ENCODE results near the gene CACNA2D3. TPM values are rescaled to one million over a fixed set of nuclear protein-coding genes. Genes with fewer than 3 reads are reported as not detected.

Gene CACNA2D3
- total RNA-seq, 2 experiments from 2014 or later: not detected

- Histone ChIP-seq H3K4me1 (ENCODE audit: insufficient read depth, low read length, poor library complexity, severe bottlenecking) (no peaks in the 10 kb centered on the region), H3K27ac (ENCODE audit: low read depth, low read length, poor library complexity, severe bottlenecking) (no peak within 1 kb of the TSS), H3K79me2 (ENCODE audit: insufficient read depth, low read depth, low read length) (no peaks in the 10 kb centered on the region), H3K4me3 (ENCODE audit: low read depth, low read length, poor library complexity, severe bottlenecking) (no peak within 1 kb of the TSS), H3K9me3 (ENCODE audit: low read length) (no peaks in the 10 kb centered on the region), H2AFZ (ENCODE audit: low read length) (no peak within 1 kb of the TSS), H3K4me2 (ENCODE audit: low read length) (no peak within 1 kb of the TSS), H4K20me1 (ENCODE audit: insufficient read depth, low read length) (no peaks in the 10 kb centered on the region), H3K36me3 (ENCODE audit: insufficient read depth, low read length) (no peaks in the 10 kb centered on the region), H3K9me2 (ENCODE audit: insufficient read depth, low read length) (no peaks in the 10 kb centered on the region)
- CTCF ChIA-PET (ENCODE audit: unreplicated experiment): no interaction called here
- DNase-seq (ENCODE audit: low spot score): no peak
- BruUV-seq (replicated peaks): no TSS peak
- intact Hi-C loops (cut with micrococcal nuclease; ENCODE audit: unreplicated experiment): no loop called here
- no peak for TF ChIP-seq CTCF (conservative IDR thresholded peaks at IDR 0.05; ENCODE audit: low read length)
- TF ChIP-seq EZH2phosphoT487 (IDR thresholded peaks at IDR 0.05; ENCODE audit: borderline replicate concordance, low read depth, low read length): no peak
- POLR2A ChIA-PET: no interaction called here
Measured at GRCh38 chr3:54928046-54928770, 805.9 kb downstream of the CACNA2D3 start, which contains the start of gene LRTM1. Gene LRTM1, minus strand, starts transcription at chr3:54928059. Its CDS starts 148 bp downstream, at chr3:54927911.

GRCh38 chr3:54931182-54931581 lies 808.8 kb downstream of the CACNA2D3 start:
- H3K9me2 ChIP-seq (ENCODE audit: insufficient read depth, low read length): no peaks in the 10 kb centered on the region
- H2AFZ ChIP-seq (ENCODE audit: low read length): no peak overlapping the region
- no peaks in the 10 kb centered on the region for H4K20me1 ChIP-seq (ENCODE audit: insufficient read depth, low read length)
- no peak overlapping the region for H3K4me2 ChIP-seq (ENCODE audit: low read length)
- POLR2A ChIA-PET: no interaction called here
- no peaks in the 10 kb centered on the region for H3K4me1 ChIP-seq (ENCODE audit: insufficient read depth, low read length, poor library complexity, severe bottlenecking)
- intact Hi-C loops (cut with micrococcal nuclease; ENCODE audit: unreplicated experiment): no loop called here
- no peaks in the 10 kb centered on the region for H3K79me2 ChIP-seq (ENCODE audit: insufficient read depth, low read depth, low read length)
- TF ChIP-seq CTCF (conservative IDR thresholded peaks at IDR 0.05; ENCODE audit: low read length) (no peak), EZH2phosphoT487 (IDR thresholded peaks at IDR 0.05; ENCODE audit: borderline replicate concordance, low read depth, low read length) (no peak)
- no TSS peak for BruUV-seq (replicated peaks)
- DNase-seq (ENCODE audit: low spot score): no peak
- CTCF ChIA-PET (ENCODE audit: unreplicated experiment): no interaction called here
- H3K9me3 ChIP-seq (ENCODE audit: low read length): no peaks in the 10 kb centered on the region
- H3K27ac ChIP-seq (ENCODE audit: low read depth, low read length, poor library complexity, severe bottlenecking): no peak overlapping the region
- no peak overlapping the region for H3K4me3 ChIP-seq (ENCODE audit: low read depth, low read length, poor library complexity, severe bottlenecking)
- no peaks in the 10 kb centered on the region for H3K36me3 ChIP-seq (ENCODE audit: insufficient read depth, low read length)

- DNase-seq (ENCODE audit: low spot score): no peak
- no TSS peak for BruUV-seq (replicated peaks)
- H3K9me2 ChIP-seq (ENCODE audit: insufficient read depth, low read length): no peaks in the 10 kb centered on the region
- H3K36me3 ChIP-seq (ENCODE audit: insufficient read depth, low read length): no peaks in the 10 kb centered on the region
- no peaks in the 10 kb centered on the region for H3K79me2 ChIP-seq (ENCODE audit: insufficient read depth, low read depth, low read length)
- no peak overlapping the region for H3K4me2 ChIP-seq (ENCODE audit: low read length)
- CTCF ChIA-PET (ENCODE audit: unreplicated experiment): no interaction called here
- no peaks in the 10 kb centered on the region for H4K20me1 ChIP-seq (ENCODE audit: insufficient read depth, low read length)
- H2AFZ ChIP-seq (ENCODE audit: low read length): no peak overlapping the region
- H3K27ac ChIP-seq (ENCODE audit: low read depth, low read length, poor library complexity, severe bottlenecking): no peak overlapping the region
- H3K4me1 ChIP-seq (ENCODE audit: insufficient read depth, low read length, poor library complexity, severe bottlenecking): no peaks in the 10 kb centered on the region
- no peaks in the 10 kb centered on the region for H3K9me3 ChIP-seq (ENCODE audit: low read length)
- intact Hi-C loops (cut with micrococcal nuclease; ENCODE audit: unreplicated experiment): no loop called here
- no peak overlapping the region for H3K4me3 ChIP-seq (ENCODE audit: low read depth, low read length, poor library complexity, severe bottlenecking)
- POLR2A ChIA-PET: interaction anchor here (0.7 kb wide), 1 partner anchor 14 kb away, joined by 5 read pairs; no protein-coding TSS in a partner anchor
- TF ChIP-seq EZH2phosphoT487 (IDR thresholded peaks at IDR 0.05; ENCODE audit: borderline replicate concordance, low read depth, low read length) (no peak), CTCF (conservative IDR thresholded peaks at IDR 0.05; ENCODE audit: low read length) (no peak)
Measured at GRCh38 chr3:54932606-54933005, 810.3 kb downstream of the CACNA2D3 start.
